GM12878 (cell line): Measurements from ENCODE around the gene CLDN5. TPM values are rescaled to one million over a fixed set of nuclear protein-coding genes. Genes with fewer than 3 reads are reported as not detected.
A peak's percentile ranks its signal among the peaks of the same experiment; 100 is the strongest.

Source experiments
- ATAC-seq: fragments of 200-7000 bp; cut with Tn5 transposase; 3 replicates; pipeline ENCODE4 v1.9.1; 2020; ENCODE audit warnings: mild to moderate bottlenecking, moderate library complexity
- BruUV-seq: library from RNA; stranded (reverse); fragments of 400-500 nt; replicated peaks from 2 replicates; lab custom pipeline; 2021; lab: Mats Ljungman, UMichigan
- CTCF ChIA-PET: fragments of 300-600 bp; sonication (Branson Sonifier 250); formaldehyde crosslinking; extraction: SDS; loops from one replicate; lab custom pipeline; 2021; ENCODE audit warnings: inconsistent platforms; lab: Yijun Ruan, JAX
- POLR2A ChIA-PET: fragments of 350-600 bp; formaldehyde crosslinking; extraction: SDS; loops from one replicate; lab custom pipeline; 2021; ENCODE audit warnings: inconsistent platforms; lab: Charles Lee
- RAD21 ChIA-PET: fragments of 300-600 bp; sonication (Branson Sonifier 250); formaldehyde crosslinking; loops from one replicate; lab custom pipeline; 2023; ENCODE audit warnings: antibody characterized with exemption; ENCODE audit not compliant: unreplicated experiment; lab: Charles Lee
- SMC1A ChIA-PET: fragments of 300-600 bp; sonication (Branson Sonifier 250); formaldehyde crosslinking; loops from one replicate; lab custom pipeline; 2023; ENCODE audit not compliant: unreplicated experiment, uncharacterized antibody; lab: Charles Lee
- DNase-seq: peaks from one replicate; pipeline ENCODE4 v3.0.0-alpha.2; 2011; ENCODE audit warnings: low read depth, low spot score
- FAIRE-seq: peaks from 3 replicates; lab custom pipeline; 2011; peaks lifted over from hg19 to GRCh38; lab: Jason Lieb, UNC
- H2AFZ ChIP-seq: 2 replicates; pipeline ENCODE4 v1.6.0; 2011; ENCODE audit warnings: low read depth, low read length, control low read depth; ENCODE audit not compliant: control insufficient read depth
- H3K27ac ChIP-seq: 2 replicates; pipeline ENCODE4 v1.5.1; 2011; ENCODE audit warnings: control low read depth; ENCODE audit not compliant: control insufficient read depth, insufficient read depth
- H3K27me3 ChIP-seq, 2 experiments: replicated peaks in 1 of 2; 2 replicates each; pipeline versions ENCODE4 v1.6.0 to v1.6.1; 2011; ENCODE audit warnings: low read length in 1 of 2; ENCODE audit not compliant: control insufficient read depth in 2 of 2, insufficient read depth in 2 of 2
- H3K36me3 ChIP-seq, 2 experiments: 2 replicates each; pipeline ENCODE4 v1.5.1; 2011; ENCODE audit warnings: low read length in 1 of 2; ENCODE audit not compliant: control insufficient read depth in 2 of 2, insufficient read depth in 2 of 2
- H3K4me1 ChIP-seq: 2 replicates; pipeline ENCODE4 v1.6.1; 2011; ENCODE audit warnings: mild to moderate bottlenecking, low read length, moderate library complexity, mixed read lengths; ENCODE audit not compliant: control insufficient read depth, insufficient read depth
- H3K4me2 ChIP-seq: 2 replicates; pipeline ENCODE4 v1.6.0; 2011; ENCODE audit warnings: control low read depth; ENCODE audit not compliant: control insufficient read depth, insufficient read depth
- H3K4me3 ChIP-seq: fragments of 200-600 bp; sonication (generic); 2 replicates; pipeline ENCODE4 v1.5.1; 2016
- H3K79me2 ChIP-seq: 2 replicates; pipeline ENCODE4 v1.6.0; 2011; ENCODE audit warnings: low read length; ENCODE audit not compliant: control insufficient read depth, insufficient read depth
- H3K9ac ChIP-seq: 2 replicates; pipeline ENCODE4 v1.8.0; 2011; ENCODE audit warnings: low read length, control low read depth, mixed read lengths; ENCODE audit not compliant: control insufficient read depth, insufficient read depth
- H3K9me3 ChIP-seq: replicated peaks from 3 replicates; pipeline ENCODE4 v1.5.1; 2011; ENCODE audit warnings: mild to moderate bottlenecking, low read length; ENCODE audit not compliant: control insufficient read depth, insufficient read depth
- H4K20me1 ChIP-seq: 2 replicates; pipeline ENCODE4 v1.6.0; 2011; ENCODE audit not compliant: control insufficient read depth, insufficient read depth
- BCLAF1 ChIP-seq: fragments of 450-650 bp; IDR thresholded peaks from 2 replicates; pipeline ENCODE4 v1.6.1; 2017; ENCODE audit warnings: antibody characterized with exemption, mild to moderate bottlenecking, moderate library complexity
- CHD2 ChIP-seq: IDR thresholded peaks from 2 replicates; pipeline ENCODE4 v1.6.1; 2011; ENCODE audit warnings: low read depth, low read length, improper control_type of control experiment, borderline replicate concordance
- ESRRA ChIP-seq: IDR thresholded peaks from 2 replicates; pipeline ENCODE4 v1.6.1; 2012; ENCODE audit warnings: mild to moderate bottlenecking, low read length, improper control_type of control experiment
- IKZF1 ChIP-seq: fragments of 450-650 bp; conservative IDR thresholded peaks from 2 replicates; pipeline ENCODE4 v1.6.1; 2017; ENCODE audit warnings: antibody characterized with exemption, mild to moderate bottlenecking
- NBN ChIP-seq: fragments of 450-650 bp; IDR thresholded peaks from 2 replicates; pipeline ENCODE4 v1.6.1; 2016
- NKRF ChIP-seq: fragments of 450-650 bp; conservative IDR thresholded peaks from 2 replicates; pipeline ENCODE4 v1.6.1; 2017; ENCODE audit warnings: mild to moderate bottlenecking, moderate library complexity
- RCOR1 ChIP-seq: conservative IDR thresholded peaks from 2 replicates; pipeline ENCODE4 v1.6.1; 2012; ENCODE audit warnings: low read depth, low read length, improper control_type of control experiment
- SP1 ChIP-seq: IDR thresholded peaks from one replicate; pipeline ENCODE4 v1.6.1; 2011; ENCODE audit warnings: low read depth, low read length
- SUPT20H ChIP-seq: IDR thresholded peaks from 2 replicates; pipeline ENCODE4 v1.6.1; 2011; ENCODE audit warnings: low read depth, mild to moderate bottlenecking, low read length, moderate library complexity, borderline replicate concordance; ENCODE audit not compliant: control insufficient read depth
- WGBS: methylation state at CpG from one replicate; pipeline ENCODE4 v1.1.6; 2016; ENCODE audit warnings: low lambda C conversion rate; ENCODE audit not compliant: insufficient replicate concordance, insufficient coverage; ENCODE audit errors: missing lambda C conversion rate; 5-methylcytosine and 5-hydroxymethylcytosine counted together
- in situ Hi-C: fragments of 300-500 bp; cut with MboI; formaldehyde crosslinking; loops from 9 replicates; pipeline ENCODE4 v1.14.3; 2018; ENCODE audit warnings: mixed read lengths
- intact Hi-C: fragments of 100-400 bp; cut with micrococcal nuclease; formaldehyde crosslinking; loops from one replicate; pipeline ENCODE4 v1.14.2; 2022; ENCODE audit not compliant: unreplicated experiment
- polyA plus RNA-seq, 11 experiments: library from polyadenylated mRNA; depleted of rRNA in 4 of 11; unstranded in 6 of 11; stranded (reverse) in 5 of 11; fragments of >200 nt; fragmentation: Nextera tagmentation in 4 of 11; fragmentation: Illumina TruSeq in 1 of 11; extraction: Ambion mirVana in 4 of 11; extraction: Trizol in 1 of 11; gene quantifications; 1 replicate in 1 of 11; 2 replicates in 10 of 11; pipeline versions ENCODE4 v1.2.1 to v1.2.3, GENCODE V29; 2011 to 2016; ENCODE audit warnings: inconsistent platforms in 2 of 11, missing spikeins in 2 of 11, low read depth in 1 of 11
- total RNA-seq, 4 experiments: library from RNA; depleted of rRNA in 3 of 4; stranded (reverse); fragments of >200 nt in 3 of 4; fragmentation: Illumina TruSeq in 1 of 4; extraction: Trizol in 1 of 4; gene quantifications; 2 replicates each; pipeline versions ENCODE4 v1.2.1 to v1.2.3, GENCODE V29; 2013 to 2021
- TF ChIP-seq, protein P1 (sequence below): fragments of 450-650 bp; IDR thresholded peaks from 2 replicates; pipeline ENCODE4 v1.6.1; 2017; ENCODE audit warnings: mild to moderate bottlenecking, moderate library complexity
- TF ChIP-seq, protein P2 (sequence below): IDR thresholded peaks from 2 replicates; pipeline ENCODE4 v1.6.1; 2011; ENCODE audit warnings: low read depth, mild to moderate bottlenecking, low read length, moderate library complexity, borderline replicate concordance; ENCODE audit errors: extremely low read depth

CLDN5 gene
- total and polyA plus RNA-seq, 10 of the 15 experiments (the other 5 are each of a cell fraction or from before 2014, with no cell fraction given), result 0.15 TPM; not detected in 9

- H3K9me3 ChIP-seq, result no peaks in the 10 kb centered on the region
- in situ Hi-C loops (no loop called here), intact Hi-C loops (loop anchor here (1.0 to 10.0 kb wide), 4 partner anchors 31 to 185 kb away; partner anchors contain the start of genes CLTCL1 and MRPL40)
- FAIRE-seq (peak; percentile 98), ATAC-seq (peak; percentile 95), DNase-seq (peak; percentile 93)
- peak within 1 kb of the TSS; percentile 97 for H2AFZ ChIP-seq
- H3K27ac ChIP-seq, result peak within 1 kb of the TSS; percentile 97
- ChIA-PET CTCF (interaction anchor here (0.5 to 2.8 kb wide), 10 partner anchors 14 to 372 kb away, joined by 3 to 26 read pairs (median 4); partner anchors contain the start of genes ESS2 and SLC25A1), POLR2A (interaction anchor here (0.7 to 1.5 kb wide), 6 partner anchors 28 to 305 kb away, joined by 3 to 4 read pairs (median 3); partner anchors contain the start of genes C22orf39 and MRPL40), RAD21 (interaction anchor here (0.7 to 3.6 kb wide), 11 partner anchors 18 to 364 kb away, joined by 3 to 25 read pairs (median 4); partner anchors contain the start of genes ESS2, HIRA, MRPL40 and SLC25A1), SMC1A (interaction anchor here (0.8 to 3.8 kb wide), 9 partner anchors 22 to 334 kb away, joined by 3 to 19 read pairs (median 4); partner anchors contain the start of genes ESS2, HIRA, MRPL40 and SLC25A1)
- H3K4me2 ChIP-seq, result peak within 1 kb of the TSS; percentile 85
- H3K36me3 ChIP-seq, result peaks cover 8 to 12% of the 10 kb centered on the region in 2 experiments; a peak in 3 of 4 replicates
- BruUV-seq, result no TSS peak
- H4K20me1 ChIP-seq, result no peaks in the 10 kb centered on the region; the same call in 1 of the 2 replicates
- H3K4me3 ChIP-seq, result peak within 1 kb of the TSS; percentile 97
- peaks cover 39% of the 10 kb centered on the region for H3K79me2 ChIP-seq
- H3K9ac ChIP-seq, result peak within 1 kb of the TSS; percentile 80
- no peaks in the 10 kb centered on the region for H3K27me3 ChIP-seq
- WGBS, result under 1% methylated on average over 50 of the region's 50 CpGs
- no peaks in the 10 kb centered on the region for H3K4me1 ChIP-seq
- no peak; the same call in none of the 2 replicates for TF ChIP-seq NBN
- peak; percentile 99 for TF ChIP-seq NKRF
- peak; percentile 86 for TF ChIP-seq CHD2
- no peak for TF ChIP-seq BCLAF1
- no peak for TF ChIP-seq SUPT20H
- TF ChIP-seq, protein P1, sequence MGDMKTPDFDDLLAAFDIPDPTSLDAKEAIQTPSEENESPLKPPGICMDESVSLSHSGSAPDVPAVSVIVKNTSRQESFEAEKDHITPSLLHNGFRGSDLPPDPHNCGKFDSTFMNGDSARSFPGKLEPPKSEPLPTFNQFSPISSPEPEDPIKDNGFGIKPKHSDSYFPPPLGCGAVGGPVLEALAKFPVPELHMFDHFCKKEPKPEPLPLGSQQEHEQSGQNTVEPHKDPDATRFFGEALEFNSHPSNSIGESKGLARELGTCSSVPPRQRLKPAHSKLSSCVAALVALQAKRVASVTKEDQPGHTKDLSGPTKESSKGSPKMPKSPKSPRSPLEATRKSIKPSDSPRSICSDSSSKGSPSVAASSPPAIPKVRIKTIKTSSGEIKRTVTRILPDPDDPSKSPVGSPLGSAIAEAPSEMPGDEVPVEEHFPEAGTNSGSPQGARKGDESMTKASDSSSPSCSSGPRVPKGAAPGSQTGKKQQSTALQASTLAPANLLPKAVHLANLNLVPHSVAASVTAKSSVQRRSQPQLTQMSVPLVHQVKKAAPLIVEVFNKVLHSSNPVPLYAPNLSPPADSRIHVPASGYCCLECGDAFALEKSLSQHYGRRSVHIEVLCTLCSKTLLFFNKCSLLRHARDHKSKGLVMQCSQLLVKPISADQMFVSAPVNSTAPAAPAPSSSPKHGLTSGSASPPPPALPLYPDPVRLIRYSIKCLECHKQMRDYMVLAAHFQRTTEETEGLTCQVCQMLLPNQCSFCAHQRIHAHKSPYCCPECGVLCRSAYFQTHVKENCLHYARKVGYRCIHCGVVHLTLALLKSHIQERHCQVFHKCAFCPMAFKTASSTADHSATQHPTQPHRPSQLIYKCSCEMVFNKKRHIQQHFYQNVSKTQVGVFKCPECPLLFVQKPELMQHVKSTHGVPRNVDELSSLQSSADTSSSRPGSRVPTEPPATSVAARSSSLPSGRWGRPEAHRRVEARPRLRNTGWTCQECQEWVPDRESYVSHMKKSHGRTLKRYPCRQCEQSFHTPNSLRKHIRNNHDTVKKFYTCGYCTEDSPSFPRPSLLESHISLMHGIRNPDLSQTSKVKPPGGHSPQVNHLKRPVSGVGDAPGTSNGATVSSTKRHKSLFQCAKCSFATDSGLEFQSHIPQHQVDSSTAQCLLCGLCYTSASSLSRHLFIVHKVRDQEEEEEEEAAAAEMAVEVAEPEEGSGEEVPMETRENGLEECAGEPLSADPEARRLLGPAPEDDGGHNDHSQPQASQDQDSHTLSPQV, result no peak
- TF ChIP-seq IKZF1, result peak; percentile 99
- TF ChIP-seq ESRRA, result no peak
- TF ChIP-seq, protein P2, sequence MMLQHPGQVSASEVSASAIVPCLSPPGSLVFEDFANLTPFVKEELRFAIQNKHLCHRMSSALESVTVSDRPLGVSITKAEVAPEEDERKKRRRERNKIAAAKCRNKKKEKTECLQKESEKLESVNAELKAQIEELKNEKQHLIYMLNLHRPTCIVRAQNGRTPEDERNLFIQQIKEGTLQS, result no peak
- peak; percentile 88 for TF ChIP-seq SP1
- no peak for TF ChIP-seq RCOR1
Measured at GRCh38 chr22:19479355-19480172, 44.6 kb downstream of the CLDN5 start, which contains the start of gene CDC45. Gene CDC45 (plus strand): TSS chr22:19479920. CDS start chr22:19479969, 49 bp downstream.
